K562 (cell line): ENCODE measurements around the gene BICD1. TPM values are rescaled to one million over a fixed set of nuclear protein-coding genes. Genes with fewer than 3 reads are reported as not detected.

Experiments used
- ATAC-seq: fragments of 200-7000 bp; cut with Tn5 transposase; 3 replicates; pipeline ENCODE4 v1.9.1; 2020; ENCODE audit warnings: moderate library complexity
- BruUV-seq: library from RNA; stranded (reverse); fragments of 400-500 nt; replicated peaks from 2 replicates; lab custom pipeline; 2021; lab: Mats Ljungman, UMichigan
- CTCF ChIA-PET: fragments of 300-600 bp; formaldehyde crosslinking; extraction: SDS; loops from one replicate; lab custom pipeline; 2021; ENCODE audit warnings: low intra/inter-chr PET ratio; lab: Yijun Ruan, JAX
- POLR2A ChIA-PET: fragments of 300-600, 350-650 bp; sonication (Branson Sonifier 250); formaldehyde crosslinking; extraction: SDS; loops from one replicate; lab custom pipeline; 2021; ENCODE audit warnings: antibody characterized with exemption, inconsistent platforms; lab: Yijun Ruan, JAX
- DNase-seq, 4 experiments: peaks; one replicate each; pipeline versions ENCODE4 v3.0.0 to v3.0.0-alpha.2; 2011 to 2018; ENCODE audit warnings: low spot score in 3 of 4, mixed read lengths in 3 of 4; ENCODE audit errors: extremely low read depth in 1 of 4
- FAIRE-seq: peaks from 2 replicates; lab custom pipeline; 2011; peaks lifted over from hg19 to GRCh38; lab: Jason Lieb, UNC
- H2AFZ ChIP-seq: 2 replicates; pipeline ENCODE4 v1.6.0; 2011; ENCODE audit warnings: low read depth, low read length, control low read depth, inconsistent platforms
- H3K27ac ChIP-seq: fragments of 200-600 bp; 3 replicates; pipeline ENCODE4 v1.8.0; 2011; ENCODE audit warnings: low read depth, mild to moderate bottlenecking, control low read depth, inconsistent platforms, low read length, moderate library complexity, mixed read lengths; ENCODE audit errors: extremely low read depth
- H3K27me3 ChIP-seq, 2 experiments: fragments of 300-600 bp in 1 of 2; 2 replicates in 1 of 2; 3 replicates in 1 of 2; pipeline versions ENCODE4 v1.6.0 to v1.8.0; 2011; ENCODE audit warnings: inconsistent platforms in 2 of 2, low read length in 2 of 2, mild to moderate bottlenecking in 1 of 2, mixed read lengths in 1 of 2, moderate library complexity in 1 of 2; ENCODE audit not compliant: control insufficient read depth in 2 of 2, insufficient read depth in 2 of 2
- H3K36me3 ChIP-seq: fragments of 300-600 bp; 3 replicates; pipeline ENCODE4 v1.8.0; 2011; ENCODE audit warnings: mild to moderate bottlenecking, low read length, inconsistent platforms; ENCODE audit not compliant: control insufficient read depth, insufficient read depth
- H3K4me1 ChIP-seq, 2 experiments: fragments of 200-600 bp in 1 of 2; replicated peaks in 1 of 2; 2 replicates in 1 of 2; 3 replicates in 1 of 2; pipeline versions ENCODE4 v1.5.1 to v1.8.0; 2011; ENCODE audit warnings: inconsistent platforms in 2 of 2, low read length in 2 of 2, mild to moderate bottlenecking in 1 of 2, mixed read lengths in 1 of 2, moderate library complexity in 1 of 2; ENCODE audit not compliant: control insufficient read depth in 2 of 2, insufficient read depth in 2 of 2
- H3K4me2 ChIP-seq: 2 replicates; pipeline ENCODE4 v1.6.1; 2011; ENCODE audit warnings: low read length, control low read depth, inconsistent platforms, mixed read lengths; ENCODE audit not compliant: insufficient read depth
- H3K4me3 ChIP-seq: fragments of 200-600 bp; sonication (generic), shearing (Covaris generic); 2 replicates; pipeline ENCODE4 v1.5.1; 2016; ENCODE audit warnings: control low read depth, inconsistent platforms
- H3K79me2 ChIP-seq: fragments of 200-600 bp; 3 replicates; pipeline ENCODE4 v1.8.0; 2011; ENCODE audit warnings: low read length, inconsistent platforms; ENCODE audit not compliant: control insufficient read depth, insufficient read depth
- H3K9ac ChIP-seq, 2 experiments: 2 replicates each; pipeline versions ENCODE4 v1.6.0 to v1.6.1; 2011; ENCODE audit warnings: low read depth in 2 of 2, low read length in 2 of 2, control low read depth in 1 of 2, inconsistent platforms in 1 of 2, mild to moderate bottlenecking in 1 of 2, mixed read lengths in 1 of 2; ENCODE audit not compliant: insufficient read depth in 1 of 2
- H3K9me1 ChIP-seq: one replicate; pipeline ENCODE4 v1.6.0; 2011; ENCODE audit warnings: inconsistent platforms, mild to moderate bottlenecking, low read length, moderate library complexity; ENCODE audit not compliant: control insufficient read depth, insufficient read depth
- H3K9me3 ChIP-seq: replicated peaks from 2 replicates; pipeline ENCODE4 v1.5.1; 2011; ENCODE audit warnings: low read depth, low read length, inconsistent platforms; ENCODE audit not compliant: control insufficient read depth, insufficient read depth
- H4K20me1 ChIP-seq: replicated peaks from 2 replicates; pipeline ENCODE4 v1.6.1; 2011; ENCODE audit warnings: low read length, inconsistent platforms, mixed read lengths; ENCODE audit not compliant: control insufficient read depth, insufficient read depth
- CCNT2 ChIP-seq: IDR thresholded peaks from 2 replicates; pipeline ENCODE4 v1.6.1; 2011; ENCODE audit warnings: borderline replicate concordance, low read depth, mild to moderate bottlenecking, moderate library complexity, mixed read lengths, low read length; ENCODE audit not compliant: insufficient read length; ENCODE audit errors: extremely low read depth
- FOXP4 ChIP-seq: sonication (generic); formaldehyde crosslinking; IDR thresholded peaks from 2 replicates; pipeline ENCODE4 v1.8.0; 2022; ENCODE audit warnings: mild to moderate bottlenecking, missing genetic modification reagents, borderline replicate concordance
- HNRNPUL1 ChIP-seq: fragments of 200-400 bp; formaldehyde crosslinking; IDR thresholded peaks from 2 replicates; pipeline ENCODE4 v1.6.1; 2017; ENCODE audit warnings: low read length
- KLF1 ChIP-seq: fragments of 450-650 bp; IDR thresholded peaks from 2 replicates; pipeline ENCODE4 v1.6.1; 2016; ENCODE audit warnings: missing genetic modification characterization, missing compliant biosample characterization
- KLF16 ChIP-seq: IDR thresholded peaks from 2 replicates; pipeline ENCODE4 v1.6.1; 2016; ENCODE audit warnings: antibody characterized with exemption
- PHF8 ChIP-seq: fragments of 200-600 bp; sonication (generic); IDR thresholded peaks from 2 replicates; pipeline ENCODE4 v1.6.1; 2012; ENCODE audit warnings: mixed run types, mild to moderate bottlenecking, inconsistent platforms, low read length, moderate library complexity, borderline replicate concordance
- RREB1 ChIP-seq: fragments of 250-450 bp; sonication (Bioruptor Pico); IDR thresholded peaks from 2 replicates; pipeline ENCODE4 v1.4.0; 2020
- SRSF3 ChIP-seq: fragments of 200-400 bp; formaldehyde crosslinking; IDR thresholded peaks from 2 replicates; pipeline ENCODE4 v1.6.1; 2016; ENCODE audit warnings: mild to moderate bottlenecking, low read length, moderate library complexity; ENCODE audit not compliant: insufficient read depth
- ZC3H4 ChIP-seq: sonication (generic); formaldehyde crosslinking; IDR thresholded peaks from 2 replicates; pipeline ENCODE4 v1.9.0; 2021; ENCODE audit warnings: missing genetic modification reagents, borderline replicate concordance
- ZFP30 ChIP-seq: fragments of 250-450 bp; sonication (Bioruptor Pico); IDR thresholded peaks from 2 replicates; pipeline ENCODE4 v1.8.0; 2022; ENCODE audit warnings: moderate library complexity, mild to moderate bottlenecking, inconsistent platforms, borderline replicate concordance
- ZFX ChIP-seq: sonication (generic); formaldehyde crosslinking; IDR thresholded peaks from 2 replicates; pipeline ENCODE4 v1.8.0; 2022; ENCODE audit warnings: mild to moderate bottlenecking, missing genetic modification reagents, moderate library complexity
- ZKSCAN8 ChIP-seq: fragments of 200-800 bp; sonication (Bioruptor generic); IDR thresholded peaks from 2 replicates; pipeline ENCODE4 v1.6.1; 2016; ENCODE audit warnings: missing genetic modification characterization, missing compliant biosample characterization
- ZNF512 ChIP-seq: IDR thresholded peaks from 2 replicates; pipeline ENCODE4 v1.6.1; 2016; ENCODE audit warnings: missing genetic modification characterization, missing compliant biosample characterization
- ZNF75A ChIP-seq: fragments of 450-650 bp; formaldehyde crosslinking; IDR thresholded peaks from 2 replicates; pipeline ENCODE4 v1.4.0; 2020; ENCODE audit warnings: mild to moderate bottlenecking
- WGBS: fragments of 100-300 bp; shearing (Covaris generic); methylation state at CpG from one replicate; pipeline ENCODE4 v1.1.6; 2016; ENCODE audit warnings: low coverage, mixed read lengths; ENCODE audit not compliant: insufficient coverage; ENCODE audit errors: missing lambda C conversion rate; 5-methylcytosine and 5-hydroxymethylcytosine counted together
- in situ Hi-C: fragments of 300-500 bp; cut with MboI; formaldehyde crosslinking; loops from 4 replicates; pipeline ENCODE4 v1.15.0; 2018; ENCODE audit warnings: inconsistent platforms, mixed read lengths
- intact Hi-C: fragments of 100-400 bp; cut with micrococcal nuclease; formaldehyde crosslinking; loops from 2 replicates; pipeline ENCODE4 v1.14.2; 2022
- polyA plus RNA-seq, 8 experiments: library from polyadenylated mRNA; depleted of rRNA in 4 of 8; stranded (reverse) in 5 of 8; unstranded in 3 of 8; fragments of >200 nt; fragmentation: Nextera tagmentation in 2 of 8; fragmentation: Illumina TruSeq in 1 of 8; extraction: Ambion mirVana in 2 of 8; extraction: Trizol in 1 of 8; gene quantifications; 2 replicates each; pipeline versions ENCODE4 v1.2.1 to v1.2.3, GENCODE V29; 2011 to 2014; ENCODE audit warnings: inconsistent platforms in 1 of 8, missing spikeins in 1 of 8
- total RNA-seq, 7 experiments: library from RNA; depleted of rRNA in 6 of 7; stranded (reverse); fragments of >200 nt in 6 of 7; fragmentation: Illumina TruSeq in 2 of 7; extraction: Trizol in 2 of 7; gene quantifications; 2 replicates each; pipeline versions ENCODE4 v1.2.1 to v1.2.3, GENCODE V29; 2011 to 2021; ENCODE audit warnings: low replicate concordance in 1 of 7

BICD1 gene
- total and polyA plus RNA-seq, 9 of the 15 experiments (the other 6 are each of a cell fraction or from before 2014, with no cell fraction given) = 3.5 to 21.1 (median 12.5) TPM

DNA sequence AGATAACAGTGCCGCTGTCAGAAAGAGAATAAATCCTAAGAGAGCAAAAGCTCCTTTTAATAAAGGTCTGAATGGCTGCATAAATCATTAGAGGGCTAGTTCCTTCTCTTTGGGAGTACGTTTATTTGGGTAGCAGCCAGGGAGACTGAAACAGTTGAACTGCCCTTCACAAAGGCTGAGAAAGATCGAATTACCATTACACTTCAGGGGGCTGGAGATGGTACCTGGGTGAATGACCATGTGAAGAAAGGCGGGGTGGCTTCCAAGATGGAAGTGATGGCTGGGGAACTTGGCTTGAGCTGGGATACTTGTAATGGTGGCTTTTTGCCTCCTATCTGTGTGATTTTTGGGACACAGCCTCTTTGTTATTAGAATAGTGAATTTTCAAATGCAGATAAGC lies 291.0 kb downstream of the BICD1 start:
- H3K27me3 ChIP-seq = peaks cover 2 to 18% of the 10 kb centered on the region in 2 experiments; a peak in 4 of 5 replicates
- H3K4me1 ChIP-seq = peaks cover 4 to 14% of the 10 kb centered on the region in 2 experiments; a peak in 4 of 5 replicates
- no peak overlapping the region for H3K27ac ChIP-seq
- no peak overlapping the region for H3K4me2 ChIP-seq
- no TSS peak for BruUV-seq
- no peaks in the 10 kb centered on the region for H3K36me3 ChIP-seq
- H2AFZ ChIP-seq = no peak overlapping the region
- 18% methylated on average over 4 of the region's 4 CpGs for WGBS
- H3K9me1 ChIP-seq = no peaks in the 10 kb centered on the region
- no peaks in the 10 kb centered on the region for H4K20me1 ChIP-seq
- CTCF ChIA-PET = no interaction called here
- H3K9me3 ChIP-seq = no peaks in the 10 kb centered on the region
- no peak overlapping the region for H3K4me3 ChIP-seq
- DNase-seq = no peak
- no peaks in the 10 kb centered on the region for H3K79me2 ChIP-seq
- H3K9ac ChIP-seq = no peak overlapping the region
- intact Hi-C loops (no loop called here), in situ Hi-C loops (no loop called here)
- FAIRE-seq = no peak
- POLR2A ChIA-PET = interaction anchor here (1.0 kb wide), 1 partner anchor 9 kb away, joined by 3 read pairs; no protein-coding TSS in a partner anchor
- no peak for ATAC-seq
- TF ChIP-seq RREB1 (CRISPR knock-in tag) (no peak), CCNT2 (no peak), KLF16 (no peak), PHF8 (no peak), FOXP4 (CRISPR knock-in tag) (no peak), SRSF3 (no peak), ZKSCAN8 (no peak), ZNF75A (CRISPR knock-in tag) (no peak), KLF1 (no peak), ZFX (CRISPR knock-in tag) (no peak), ZFP30 (CRISPR knock-in tag) (no peak), ZC3H4 (CRISPR knock-in tag) (no peak), HNRNPUL1 (no peak), ZNF512 (tag) (no peak)
